ENCODE data around the gene TBC1D12.
"Not testable (repeated sequence)": the region's sequence is repeated elsewhere in the genome, so short reads cannot be mapped to it uniquely, and the experiment has no call there.

The TBC1D12 gene

GRCh38 chr10:94402204-94402842 is at the start of gene TBC1D12:
Gene TBC1D12 (plus strand): TSS chr10:94402541. CDS start chr10:94402614, 73 bp downstream.
- DNase-seq, result peak; percentile 36

GRCh38 chr10:94353336-94353735 is 49.0 kb upstream of the TBC1D12 start:
- DNase-seq, result no peak

DNA sequence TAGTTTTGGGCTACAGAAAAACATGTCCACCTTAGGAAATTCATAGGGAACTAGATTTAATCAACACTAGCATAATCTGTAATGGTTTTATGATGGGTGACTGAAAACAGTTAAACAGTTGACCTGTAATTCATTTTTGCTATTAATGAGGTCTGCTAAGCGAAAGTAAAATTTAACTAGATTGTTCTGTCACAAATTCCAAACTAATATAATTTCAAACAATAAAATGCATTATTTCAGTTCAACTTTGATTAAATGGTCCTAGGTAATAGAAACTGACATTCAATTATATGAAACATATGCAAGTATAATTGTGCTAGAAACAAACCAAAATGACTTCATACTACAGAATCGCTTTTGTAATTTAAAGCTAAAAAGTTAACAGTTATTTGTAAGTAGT is 46.5 kb upstream of the TBC1D12 start:
- DNase-seq, result no peak

- no peak for DNase-seq
Observed at GRCh38 chr10:94357193-94357592, 45.1 kb upstream of the TBC1D12 start.

- DNase-seq, result no peak
Observed at GRCh38 chr10:94358480-94358879, 43.9 kb upstream of the TBC1D12 start.

DNA sequence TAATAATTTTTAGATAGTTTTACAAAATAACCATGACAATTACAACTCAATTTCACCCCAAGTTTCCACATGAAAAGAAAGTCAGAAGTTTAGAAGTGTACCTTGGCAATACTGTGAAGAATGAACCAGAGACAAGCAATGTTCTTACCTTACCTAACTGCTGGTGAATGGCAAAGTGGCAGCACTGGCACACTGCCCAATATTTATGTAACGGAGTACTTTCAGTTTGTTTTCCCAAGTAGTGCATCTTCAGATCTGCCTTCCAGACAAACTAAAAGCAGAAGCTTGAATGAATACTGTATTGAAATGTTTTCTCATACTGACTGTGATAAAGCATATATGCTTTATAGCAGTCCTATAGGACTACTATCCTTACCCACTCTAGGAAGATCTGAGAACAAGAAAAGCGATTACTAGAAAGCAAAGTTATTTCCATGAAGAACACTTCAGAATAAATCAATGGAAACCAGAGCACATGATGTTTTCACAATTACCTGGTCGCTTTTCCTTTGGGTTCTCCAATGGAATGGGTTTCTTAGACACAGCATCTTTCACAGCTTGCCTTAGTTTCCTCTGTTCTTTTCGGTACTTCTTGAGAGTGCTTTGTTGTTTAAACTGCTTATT is 41.1 kb upstream of the TBC1D12 start:
- DNase-seq, result no peak

- peak; percentile 95 for DNase-seq
Observed at GRCh38 chr10:94362360-94363250, 39.7 kb upstream of the TBC1D12 start, which contains the start of gene NOC3L. Gene NOC3L (minus strand): TSS chr10:94362939. CDS start chr10:94362838, 101 bp downstream.

DNA sequence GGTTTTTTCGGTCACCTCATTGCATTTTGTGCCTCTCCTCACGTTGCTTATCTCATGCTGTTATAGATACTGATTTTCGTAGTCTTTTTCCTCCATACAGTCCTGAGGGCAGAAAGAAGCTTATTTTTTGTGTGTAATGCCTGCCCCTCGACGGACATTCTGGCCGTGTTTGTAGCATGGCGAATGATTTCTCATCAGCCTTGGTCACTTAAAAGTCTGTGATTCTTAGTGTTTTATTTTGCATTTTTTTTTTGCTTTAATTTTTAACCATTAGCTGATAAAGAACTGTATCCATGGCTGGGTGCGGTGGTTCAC is 39.1 kb upstream of the TBC1D12 start:
- DNase-seq, result no peak

DNA sequence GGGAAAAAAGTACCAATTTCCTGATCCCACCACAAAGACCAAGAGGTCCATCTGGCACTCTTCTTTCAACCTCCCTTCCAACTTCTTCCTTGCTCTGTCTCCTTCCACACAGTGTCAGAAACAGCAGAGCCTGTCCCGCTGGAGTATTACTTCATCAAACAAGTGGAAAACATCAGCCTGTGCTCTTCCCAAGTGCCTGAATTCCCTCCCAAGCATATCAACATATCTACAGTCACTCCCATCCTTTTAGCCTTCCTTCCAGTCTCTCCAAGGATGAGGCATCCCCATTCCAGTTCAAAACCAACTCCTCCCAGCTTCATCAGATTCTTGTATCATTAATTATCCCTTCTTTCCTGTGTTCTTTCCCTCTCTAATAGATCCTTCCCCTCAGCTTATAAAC is 37.9 kb upstream of the TBC1D12 start:
- no peak for DNase-seq

- DNase-seq, result no peak
Observed at GRCh38 chr10:94366382-94366781, 36.0 kb upstream of the TBC1D12 start.

DNA sequence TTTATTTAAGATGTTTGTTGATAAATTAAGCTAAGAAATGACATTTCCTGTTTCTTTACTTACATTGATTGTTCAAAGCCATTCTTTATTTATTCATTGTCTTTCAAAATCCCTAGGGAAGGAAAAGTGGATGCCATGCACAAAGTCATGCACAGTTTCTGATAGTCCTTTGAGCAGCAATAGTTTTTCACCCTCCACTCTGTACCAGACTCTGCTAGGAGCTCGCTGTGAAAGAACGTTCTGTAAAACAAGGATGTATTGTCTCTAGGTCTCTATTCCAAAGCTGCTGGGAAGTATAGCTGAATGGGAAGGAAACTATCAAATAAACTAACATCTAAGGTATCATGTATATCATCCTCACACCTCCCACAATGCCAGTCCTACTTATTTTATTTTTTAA is 31.8 kb upstream of the TBC1D12 start:
- no peak for DNase-seq

- no peak for DNase-seq
Observed at GRCh38 chr10:94375374-94375773, 27.0 kb upstream of the TBC1D12 start.

DNA sequence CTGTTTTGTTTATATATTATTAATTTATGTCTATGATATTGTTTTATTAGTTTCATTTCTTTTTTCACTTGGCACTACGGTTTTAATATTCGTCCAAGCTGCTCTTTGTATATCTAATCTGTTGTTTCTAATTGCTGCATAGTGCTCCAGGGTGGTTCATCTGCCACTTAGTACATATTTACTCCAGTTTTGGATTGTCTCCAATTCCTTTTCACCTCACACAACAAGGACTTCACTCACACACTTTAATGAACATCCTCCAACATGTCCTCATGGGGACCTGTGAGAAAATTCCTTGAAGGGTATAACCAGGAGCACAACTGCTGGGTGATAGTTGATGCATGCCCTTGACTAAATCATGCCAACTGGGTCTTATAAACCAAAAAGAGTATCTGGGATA is 25.5 kb upstream of the TBC1D12 start:
- no peak for DNase-seq

- DNase-seq, result no peak
Observed at GRCh38 chr10:94383530-94383929, 18.8 kb upstream of the TBC1D12 start.

GRCh38 chr10:94385733-94386132 is 16.6 kb upstream of the TBC1D12 start:
- DNase-seq, result not testable (repeated sequence)

- DNase-seq, result not testable (repeated sequence)
Observed at GRCh38 chr10:94392117-94392516, 10.2 kb upstream of the TBC1D12 start.

DNA sequence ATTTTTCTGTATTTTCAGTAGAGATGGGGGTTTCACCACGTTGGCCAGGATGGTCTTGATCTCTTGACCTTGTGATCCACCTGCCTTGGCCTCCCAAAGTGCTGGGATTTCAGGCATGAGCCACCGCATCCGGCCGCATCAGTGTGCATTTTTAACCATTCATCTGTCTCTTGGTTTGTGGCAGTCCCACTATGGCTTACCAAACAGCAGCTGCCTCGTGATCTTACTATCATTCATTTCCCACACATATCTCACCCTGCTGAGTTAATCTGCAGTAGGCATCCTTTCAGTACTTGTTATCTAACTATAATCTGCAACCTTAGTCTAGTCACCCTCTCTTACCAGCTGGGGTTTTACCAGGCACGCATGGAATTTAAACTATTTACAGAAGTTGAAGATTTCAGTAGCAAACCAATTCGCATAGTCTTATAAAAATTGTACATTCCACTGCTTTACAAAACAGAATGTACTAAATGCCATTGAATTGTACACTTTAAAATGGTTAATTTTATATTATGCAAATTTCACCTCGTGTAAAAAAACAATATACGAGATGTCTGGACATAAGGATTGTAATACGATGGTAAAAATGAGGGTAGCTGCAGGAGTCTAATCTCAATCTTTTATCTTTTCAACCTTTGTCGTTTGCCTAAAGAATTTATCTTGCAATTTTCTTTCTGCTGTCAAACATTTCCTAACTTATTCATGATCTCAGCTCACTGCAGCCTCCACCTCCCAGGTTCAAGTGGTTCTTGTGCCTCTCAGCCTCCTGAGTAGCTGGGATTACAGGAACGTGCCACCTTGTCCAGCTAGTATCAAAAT is 4.6 kb upstream of the TBC1D12 start:
- no peak for DNase-seq

GRCh38 chr10:94398762-94399161 is 3.6 kb upstream of the TBC1D12 start:
- no peak for DNase-seq

DNA sequence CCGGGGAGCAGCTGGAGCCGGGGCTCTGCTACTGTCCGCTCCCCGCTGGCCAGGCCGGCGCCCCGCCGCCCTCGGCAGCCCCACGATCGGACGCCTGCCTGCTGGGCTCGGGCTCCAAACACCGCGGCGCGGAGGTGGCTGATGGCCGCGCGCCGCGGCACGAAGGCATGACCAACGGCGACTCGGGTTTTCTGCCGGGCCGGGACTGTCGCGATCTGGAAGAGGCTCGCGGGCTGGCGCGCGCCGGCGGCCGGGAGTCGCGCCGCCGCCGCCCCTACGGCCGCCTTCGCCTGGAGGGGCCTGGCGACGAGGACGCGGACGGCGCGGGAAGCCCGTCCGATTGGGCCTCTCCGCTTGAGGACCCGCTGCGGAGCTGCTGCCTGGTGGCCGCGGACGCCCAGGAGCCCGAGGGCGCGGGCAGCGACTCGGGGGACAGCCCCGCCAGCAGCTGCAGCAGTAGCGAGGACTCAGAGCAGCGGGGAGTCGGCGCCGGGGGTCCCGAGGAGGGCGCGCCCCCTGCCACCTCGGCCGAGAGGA is 570 bp downstream of the TBC1D12 start:
- DNase-seq, result no peak

DNA sequence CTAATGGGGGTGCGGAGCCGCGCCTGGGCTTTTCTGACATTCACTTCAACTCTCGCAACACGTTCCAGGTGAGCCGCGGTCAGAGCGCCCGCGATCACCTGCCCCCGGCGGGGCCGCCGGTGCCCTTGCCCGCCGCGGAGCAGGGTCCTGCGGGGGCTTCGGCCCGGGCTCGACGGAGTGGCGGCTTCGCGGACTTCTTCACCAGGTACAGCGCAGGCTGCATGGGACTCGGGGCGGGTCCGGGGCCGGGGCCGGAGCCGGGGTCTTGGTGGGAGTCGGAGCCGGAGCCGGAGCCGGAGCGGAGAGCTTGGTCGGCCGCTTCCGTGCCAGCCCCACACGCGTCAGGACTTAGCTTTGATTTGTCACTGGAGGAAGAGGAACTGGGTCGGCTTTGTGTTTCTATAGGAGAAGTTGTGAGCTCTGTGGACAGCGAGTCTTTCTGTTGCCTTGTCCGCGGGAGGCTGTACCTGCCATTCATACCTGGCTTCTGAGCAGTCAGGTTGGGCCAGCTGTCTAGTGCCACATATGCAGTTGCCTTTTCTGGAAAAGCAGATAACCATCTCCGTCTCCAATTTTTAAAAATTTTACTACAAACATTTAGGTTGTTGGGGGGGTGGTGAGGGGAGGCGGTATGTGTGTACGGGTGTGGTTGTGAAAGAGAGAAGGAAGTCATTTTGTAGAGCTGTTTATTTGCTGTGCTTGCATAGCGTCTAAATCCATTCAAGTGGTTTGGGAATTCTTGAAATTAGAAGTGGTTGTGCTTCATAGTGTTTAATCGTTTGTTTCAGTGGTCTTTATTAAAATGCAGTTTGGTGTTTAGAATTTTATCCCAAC is 1.3 kb downstream of the TBC1D12 start:
- DNase-seq, result peak; percentile 32

GRCh38 chr10:94405406-94405805 is 3.1 kb downstream of the TBC1D12 start:
- DNase-seq, result no peak

- DNase-seq, result no peak
Observed at GRCh38 chr10:94407668-94408067, 5.3 kb downstream of the TBC1D12 start.
